Esophagus muscularis mucosa (tissue), 3 donors: ENCODE measurements around the gene PNPLA3.

ENCODE experiments used
- CTCF ChIP-seq, 3 experiments: fragments of 200-600 bp in 2 of 3; fragments of 450-650 bp in 1 of 3; sonication (generic) in 2 of 3; IDR thresholded peaks; one replicate each; pipeline ENCODE4 v1.5.1; 2017 to 2019; ENCODE audit warnings: antibody characterized with exemption in 3 of 3, mild to moderate bottlenecking in 2 of 3, moderate library complexity in 1 of 3
- POLR2A ChIP-seq: fragments of 450-650 bp; IDR thresholded peaks from one replicate; pipeline ENCODE4 v1.6.1; 2017; ENCODE audit warnings: antibody characterized with exemption, moderate library complexity, mild to moderate bottlenecking, low read depth

GRCh38 chr22:43995057-43995685, 71.6 kb downstream of the PNPLA3 start:
- TF ChIP-seq CTCF (IDR thresholded peaks at IDR 0.05) (no peak), POLR2A (no peak)
